ENCODE measurements around the gene TLK2. TPM values are rescaled to one million over a fixed set of nuclear protein-coding genes. Genes with fewer than 3 reads are reported as not detected.
"Not testable (repeated sequence)": the region's sequence is repeated elsewhere in the genome, so short reads cannot be mapped to it uniquely, and the experiment has no call there.

The TLK2 gene
- total RNA-seq, 1 experiment from 2014 or later, result 40.5 TPM

DNA sequence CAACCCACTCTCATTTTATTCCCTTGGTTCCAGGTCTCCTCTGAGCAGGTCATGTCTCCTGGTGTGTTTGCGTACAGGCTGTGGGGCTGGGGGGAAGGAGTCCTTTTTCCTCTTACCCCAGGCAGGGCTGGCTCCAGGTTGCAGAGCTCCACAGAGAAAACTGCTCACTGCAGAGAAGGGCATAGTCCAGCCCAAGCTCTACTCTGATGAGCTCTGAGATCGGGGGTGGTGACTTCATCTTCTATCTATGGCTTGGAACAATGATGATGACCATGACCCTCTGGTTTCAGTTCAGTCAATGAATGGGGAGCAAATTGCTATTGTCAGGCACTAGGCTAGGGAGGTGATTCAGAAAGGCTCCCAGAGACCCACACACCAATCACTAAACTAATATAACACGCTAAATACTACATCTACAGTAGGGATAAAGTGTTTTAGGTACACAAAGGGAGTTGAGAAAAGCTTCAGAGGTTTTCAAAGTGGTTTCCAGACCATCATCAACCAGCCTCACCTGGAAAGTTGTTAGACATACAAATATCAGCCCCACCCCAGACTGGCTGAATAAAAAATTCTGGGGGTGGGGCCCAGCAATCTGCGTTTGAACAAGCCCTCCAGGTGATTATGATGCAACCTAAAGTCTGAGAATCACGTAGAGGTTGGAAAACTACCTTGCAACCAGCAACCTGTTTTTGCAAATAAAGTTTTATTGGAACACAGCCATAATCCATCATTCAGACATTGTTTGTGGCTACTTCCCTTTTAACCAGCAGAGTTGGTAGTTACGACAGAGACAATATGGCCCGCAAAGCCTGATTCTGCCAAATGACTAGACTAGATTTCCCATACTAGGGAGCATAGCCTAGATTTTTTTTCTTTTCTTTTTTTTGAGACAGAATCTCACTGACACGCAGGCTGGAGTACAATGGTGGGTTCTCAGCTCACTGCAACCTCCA, 5.3 kb upstream of the TLK2 start:
- H2AFZ ChIP-seq (ENCODE audit: low read length); H3F3A ChIP-seq (ENCODE audit: low read length, unreplicated experiment); CTCF ChIA-PET; H3K4me2 ChIP-seq (ENCODE audit: low read length); H3K9me2 ChIP-seq (replicated peaks; ENCODE audit: low read length); H4K20me1 ChIP-seq (ENCODE audit: low read length); H3K9ac ChIP-seq (ENCODE audit: low read length); H3K27me3 ChIP-seq (ENCODE audit: low read length); POLR2A ChIA-PET (ENCODE audit: unreplicated experiment); DNase-seq; H3K27ac ChIP-seq (ENCODE audit: low read length); H3K4me3 ChIP-seq (ENCODE audit: low read length); H3K9me3 ChIP-seq (ENCODE audit: low read length); H3K36me3 ChIP-seq (ENCODE audit: low read depth, low read length); BruUV-seq (replicated peaks); ATAC-seq: not testable (repeated sequence)
- Histone ChIP-seq H3K79me2 (ENCODE audit: low read length) (peaks cover 11% of the 10 kb centered on the region), H3K4me1 (ENCODE audit: insufficient read depth, low read length) (peaks cover 10% of the 10 kb centered on the region)
- intact Hi-C loops (cut with micrococcal nuclease), result loop anchor here (5.0 kb wide), 1 partner anchor 51 kb away; the partner anchor contains the start of gene METTL2A

DNA sequence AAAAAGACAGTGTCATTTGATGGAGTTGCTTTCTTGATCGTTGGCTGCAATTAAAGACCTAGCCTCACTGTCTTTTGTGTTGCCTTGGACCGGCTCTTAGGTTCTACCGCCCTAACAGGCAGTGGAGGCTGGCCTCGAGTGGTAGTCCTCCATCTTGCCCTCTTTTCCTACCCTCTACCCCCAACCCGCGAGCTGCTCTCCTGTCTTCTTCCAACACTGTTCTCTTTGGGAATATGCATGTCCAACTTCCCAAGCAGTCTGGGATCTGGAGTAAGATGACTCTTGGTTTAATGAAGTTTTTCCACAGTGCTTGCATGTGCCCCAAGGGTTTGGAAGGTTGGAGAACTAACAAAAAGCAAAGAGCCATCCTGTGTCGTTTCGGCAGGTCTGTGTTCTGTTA, 1.5 kb upstream of the TLK2 start:
- POLR2A ChIA-PET (ENCODE audit: unreplicated experiment); ATAC-seq; H3K27ac ChIP-seq (ENCODE audit: low read length); H3K9me2 ChIP-seq (replicated peaks; ENCODE audit: low read length); DNase-seq; CTCF ChIA-PET; H3K27me3 ChIP-seq (ENCODE audit: low read length); BruUV-seq (replicated peaks); H3F3A ChIP-seq (ENCODE audit: low read length, unreplicated experiment); intact Hi-C loops (cut with micrococcal nuclease); H3K9me3 ChIP-seq (ENCODE audit: low read length); H3K36me3 ChIP-seq (ENCODE audit: low read depth, low read length): not testable (repeated sequence)
- Histone ChIP-seq H3K4me3 (ENCODE audit: low read length) (peak overlapping the region; percentile 75; the same call in 1 of the 2 replicates), H4K20me1 (ENCODE audit: low read length) (peaks cover 11% of the 10 kb centered on the region; the same call in 1 of the 2 replicates), H3K4me2 (ENCODE audit: low read length) (peak overlapping the region; percentile 96), H3K79me2 (ENCODE audit: low read length) (peaks cover 42% of the 10 kb centered on the region), H3K9ac (ENCODE audit: low read length) (peak overlapping the region; percentile 95; the same call in 1 of the 2 replicates), H3K4me1 (ENCODE audit: insufficient read depth, low read length) (peaks cover 15% of the 10 kb centered on the region), H2AFZ (ENCODE audit: low read length) (peak overlapping the region; percentile 73; the same call in 1 of the 2 replicates)

DNA sequence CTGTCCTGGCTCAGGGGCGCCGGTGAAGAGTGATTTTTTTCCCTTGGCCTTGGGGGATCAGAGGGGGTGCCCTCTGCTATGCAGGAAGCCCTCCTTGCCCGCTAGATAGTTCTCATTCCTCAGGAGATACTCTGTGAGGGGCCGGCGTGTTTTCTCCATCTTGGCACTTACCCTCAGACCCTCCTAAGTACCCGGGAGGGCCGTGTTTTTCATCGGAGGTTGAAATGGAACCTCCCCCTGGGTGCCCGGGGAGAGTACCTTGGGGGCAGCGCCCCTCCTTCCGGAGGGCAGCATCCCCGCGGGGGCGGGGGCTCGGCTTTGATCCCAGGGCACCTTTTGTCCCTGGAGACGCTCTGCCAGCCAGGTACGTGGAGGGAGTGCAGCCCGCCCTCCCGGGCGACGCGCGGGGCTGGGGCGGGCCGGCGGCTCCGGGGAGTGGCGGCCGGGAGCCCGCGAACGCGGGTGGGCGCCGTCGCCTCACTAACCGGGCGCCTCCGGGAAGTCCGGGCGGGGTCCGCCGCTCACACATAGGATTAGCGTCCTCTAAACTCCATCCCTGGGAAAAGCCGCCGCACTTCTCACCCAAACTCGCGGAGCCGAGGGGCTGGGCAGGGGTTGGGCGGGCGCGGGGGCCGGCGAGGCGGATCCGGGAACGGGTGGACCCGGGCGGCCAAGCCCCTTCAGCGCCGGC, 762 bp upstream of the TLK2 start:
- POLR2A ChIA-PET (ENCODE audit: unreplicated experiment); H3K9me2 ChIP-seq (replicated peaks; ENCODE audit: low read length): not testable (repeated sequence)
- H3K79me2 ChIP-seq (ENCODE audit: low read length), result peaks cover 50% of the 10 kb centered on the region

DNA sequence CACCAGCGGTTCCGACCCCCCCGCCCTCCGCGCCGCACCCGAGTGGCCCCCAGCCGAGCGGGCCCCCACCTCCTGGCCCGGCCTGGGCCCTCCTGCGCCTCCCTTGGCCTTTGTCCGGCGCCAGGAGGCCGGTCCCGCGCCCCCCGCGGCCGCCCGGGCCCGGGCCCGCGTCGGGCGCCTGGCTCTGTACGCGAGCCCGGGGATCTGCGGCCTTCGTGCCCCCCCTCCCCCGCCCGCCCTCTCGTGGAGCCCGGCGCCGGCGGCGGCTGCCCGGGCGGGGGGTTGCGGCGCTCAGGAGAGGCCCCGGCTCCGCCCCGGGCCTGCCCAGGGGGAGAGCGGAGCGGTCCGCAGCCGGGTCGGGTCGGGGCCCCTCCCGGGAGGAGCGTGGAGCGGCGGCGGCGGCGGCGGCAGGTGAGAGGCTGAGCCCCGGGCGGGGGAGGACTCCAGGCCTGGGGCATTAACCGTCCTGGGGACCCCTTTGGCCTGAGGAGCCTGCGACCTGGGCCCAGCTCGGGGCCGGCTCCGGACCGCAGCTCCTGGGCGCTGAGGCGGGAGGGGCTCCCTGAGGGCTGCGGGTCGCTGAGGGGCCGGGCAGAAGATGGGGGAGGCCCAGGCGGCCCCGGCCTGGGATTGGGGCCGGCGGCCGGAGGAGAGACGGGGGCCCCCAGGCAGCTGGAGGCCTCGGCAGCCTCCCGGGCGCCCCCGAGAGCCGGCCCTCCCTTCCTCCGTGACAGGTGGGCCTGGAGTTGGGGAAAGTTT, 434 bp downstream of the TLK2 start:
- POLR2A ChIA-PET (ENCODE audit: unreplicated experiment); H3K27me3 ChIP-seq (ENCODE audit: low read length); H3K9me2 ChIP-seq (replicated peaks; ENCODE audit: low read length); DNase-seq; H2AFZ ChIP-seq (ENCODE audit: low read length); BruUV-seq (replicated peaks); H3K9me3 ChIP-seq (ENCODE audit: low read length); intact Hi-C loops (cut with micrococcal nuclease); CTCF ChIA-PET; H3F3A ChIP-seq (ENCODE audit: low read length, unreplicated experiment); H3K36me3 ChIP-seq (ENCODE audit: low read depth, low read length): not testable (repeated sequence)
- Histone ChIP-seq H3K4me2 (ENCODE audit: low read length) (peak overlapping the region; percentile 99), H3K4me3 (ENCODE audit: low read length) (peak overlapping the region; percentile 96), H3K4me1 (ENCODE audit: insufficient read depth, low read length) (peaks cover 15% of the 10 kb centered on the region), H3K9ac (ENCODE audit: low read length) (peak overlapping the region; percentile 95), H3K27ac (ENCODE audit: low read length) (peak overlapping the region; percentile 46), H4K20me1 (ENCODE audit: low read length) (peaks cover 11% of the 10 kb centered on the region; the same call in 1 of the 2 replicates), H3K79me2 (ENCODE audit: low read length) (peaks cover 62% of the 10 kb centered on the region)
- ATAC-seq, result peak; percentile 18

More for the DNA sequence above, 762 bp upstream of the TLK2 start:
- H3K27ac ChIP-seq (ENCODE audit: low read length); H3K36me3 ChIP-seq (ENCODE audit: low read depth, low read length); CTCF ChIA-PET; H3K27me3 ChIP-seq (ENCODE audit: low read length); H3F3A ChIP-seq (ENCODE audit: low read length, unreplicated experiment); intact Hi-C loops (cut with micrococcal nuclease); BruUV-seq (replicated peaks); H3K9me3 ChIP-seq (ENCODE audit: low read length); DNase-seq: not testable (repeated sequence)
- H3K4me2 ChIP-seq (ENCODE audit: low read length), result peak overlapping the region; percentile 96
- peak; percentile 30 for ATAC-seq
- H3K9ac ChIP-seq (ENCODE audit: low read length), result peak overlapping the region; percentile 95
- H2AFZ ChIP-seq (ENCODE audit: low read length), result peak overlapping the region; percentile 73
- peak overlapping the region; percentile 75 for H3K4me3 ChIP-seq (ENCODE audit: low read length)
- H4K20me1 ChIP-seq (ENCODE audit: low read length), result peaks cover 11% of the 10 kb centered on the region; the same call in 1 of the 2 replicates
- peaks cover 15% of the 10 kb centered on the region for H3K4me1 ChIP-seq (ENCODE audit: insufficient read depth, low read length)

DNA sequence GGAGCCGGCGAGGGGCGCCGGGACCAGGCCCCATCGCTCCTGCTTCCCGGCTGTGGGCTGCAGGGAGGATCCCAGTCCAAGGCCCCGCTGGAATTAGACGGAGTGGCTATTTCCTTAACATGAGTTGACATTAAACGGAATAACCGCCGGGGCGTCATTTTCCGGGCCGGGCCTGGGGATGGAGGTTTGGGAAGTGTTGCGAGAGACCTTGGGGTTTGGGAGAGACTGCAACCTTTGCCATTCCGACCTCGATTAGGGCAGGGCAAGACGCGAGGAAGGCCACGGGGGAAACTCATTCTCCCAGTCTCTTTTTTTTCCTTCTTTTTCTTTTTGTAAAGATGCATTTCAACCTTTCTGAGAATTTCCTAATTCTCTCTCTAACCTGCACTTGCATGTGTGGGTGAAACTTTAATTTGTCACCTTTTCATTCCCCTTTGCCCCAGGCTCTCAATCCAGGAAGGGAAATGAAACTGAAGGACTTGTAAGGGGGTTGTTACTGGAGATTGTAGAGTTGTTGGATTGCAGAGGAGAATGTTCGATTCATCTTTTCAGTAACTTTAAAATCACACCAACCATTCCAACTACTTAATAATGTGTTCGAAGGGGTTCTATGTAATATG, 1.1 kb downstream of the TLK2 start:
- Histone ChIP-seq H2AFZ (ENCODE audit: low read length) (peak overlapping the region; percentile 38; the same call in 1 of the 2 replicates), H3K27ac (ENCODE audit: low read length) (peak overlapping the region; percentile 46), H3K4me1 (ENCODE audit: insufficient read depth, low read length) (peaks cover 15% of the 10 kb centered on the region), H3K9ac (ENCODE audit: low read length) (peak overlapping the region; percentile 95), H3K79me2 (ENCODE audit: low read length) (peaks cover 65% of the 10 kb centered on the region), H3K4me3 (ENCODE audit: low read length) (peak overlapping the region; percentile 96), H3K4me2 (ENCODE audit: low read length) (peak overlapping the region; percentile 99), H4K20me1 (ENCODE audit: low read length) (peaks cover 11% of the 10 kb centered on the region; the same call in 1 of the 2 replicates)
- H3K9me2 ChIP-seq (replicated peaks; ENCODE audit: low read length); H3K36me3 ChIP-seq (ENCODE audit: low read depth, low read length); H3K27me3 ChIP-seq (ENCODE audit: low read length); H3F3A ChIP-seq (ENCODE audit: low read length, unreplicated experiment); H3K9me3 ChIP-seq (ENCODE audit: low read length); intact Hi-C loops (cut with micrococcal nuclease); CTCF ChIA-PET; POLR2A ChIA-PET (ENCODE audit: unreplicated experiment): not testable (repeated sequence)
- TSS peak; percentile 51 for BruUV-seq (replicated peaks)
- DNase-seq (peak; percentile 18), ATAC-seq (peak; percentile 3)

DNA sequence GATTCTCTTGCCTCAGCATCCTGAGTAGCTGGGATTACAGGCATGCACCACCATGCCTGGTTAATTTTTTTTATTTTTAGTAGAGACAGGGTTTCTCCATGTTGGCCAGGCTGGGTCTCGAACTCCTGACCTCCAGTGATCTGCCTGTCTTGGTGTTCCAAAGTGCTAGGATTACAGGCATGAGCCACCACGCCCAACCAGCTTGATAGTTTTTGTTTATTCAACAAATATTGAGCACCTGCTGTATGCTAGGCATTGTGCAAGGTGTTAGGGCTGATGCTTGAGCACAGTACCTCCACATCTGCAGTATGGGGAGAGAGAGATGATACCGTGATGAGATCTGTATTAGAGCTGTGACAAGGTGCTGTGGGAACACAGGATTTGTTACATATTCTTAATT, 3.9 kb downstream of the TLK2 start:
- ATAC-seq; H3K27ac ChIP-seq (ENCODE audit: low read length); H2AFZ ChIP-seq (ENCODE audit: low read length); H3K4me2 ChIP-seq (ENCODE audit: low read length); CTCF ChIA-PET; H3K9me3 ChIP-seq (ENCODE audit: low read length); H3F3A ChIP-seq (ENCODE audit: low read length, unreplicated experiment); H3K36me3 ChIP-seq (ENCODE audit: low read depth, low read length); BruUV-seq (replicated peaks); H3K4me3 ChIP-seq (ENCODE audit: low read length); DNase-seq; POLR2A ChIA-PET (ENCODE audit: unreplicated experiment); H3K27me3 ChIP-seq (ENCODE audit: low read length); H3K9ac ChIP-seq (ENCODE audit: low read length); H3K9me2 ChIP-seq (replicated peaks; ENCODE audit: low read length); intact Hi-C loops (cut with micrococcal nuclease): not testable (repeated sequence)
- peaks cover 10% of the 10 kb centered on the region for H3K4me1 ChIP-seq (ENCODE audit: insufficient read depth, low read length)
- H4K20me1 ChIP-seq (ENCODE audit: low read length), result peaks cover 11% of the 10 kb centered on the region; the same call in 1 of the 2 replicates
- H3K79me2 ChIP-seq (ENCODE audit: low read length), result peaks cover 83% of the 10 kb centered on the region

Data from PC-3 (cell line).